Panc1 (cell line): ENCODE data around the gene XYLT1. TPM values are rescaled to one million over a fixed set of nuclear protein-coding genes. Genes with fewer than 3 reads are reported as not detected.

Experiments used
- ATAC-seq: fragments of 200-7000 bp; cut with Tn5 transposase; 2 replicates; pipeline ENCODE4 v1.9.1; 2020; ENCODE audit warnings: mild to moderate bottlenecking, moderate library complexity
- BruUV-seq: library from RNA; stranded (reverse); fragments of 400-500 nt; replicated peaks from 2 replicates; lab custom pipeline; 2021; lab: Mats Ljungman, UMichigan
- CTCF ChIA-PET: fragments of 300-600 bp; sonication (Branson Sonifier 250); formaldehyde crosslinking; loops from one replicate; lab custom pipeline; 2022; ENCODE audit warnings: antibody characterized with exemption; lab: Charles Lee
- POLR2A ChIA-PET: fragments of 300-600 bp; sonication (Branson Sonifier 250); formaldehyde crosslinking; loops from one replicate; lab custom pipeline; 2022; ENCODE audit warnings: antibody characterized with exemption; lab: Charles Lee
- DNase-seq: peaks from one replicate; pipeline ENCODE4 v3.0.0-alpha.2; 2010; ENCODE audit warnings: low read depth, low spot score
- H3K27ac ChIP-seq: 2 replicates; pipeline ENCODE4 v1.5.1; 2011; ENCODE audit warnings: mild to moderate bottlenecking, low read length, inconsistent platforms
- H3K27me3 ChIP-seq: fragments of 200-500 bp; sonication (Bioruptor generic); 2 replicates; pipeline ENCODE4 v1.6.0; 2014; ENCODE audit warnings: low read length, inconsistent platforms; ENCODE audit not compliant: control insufficient read depth, insufficient read depth
- H3K36me3 ChIP-seq: fragments of 200-500 bp; sonication (Bioruptor generic); 2 replicates; pipeline ENCODE4 v1.5.1; 2014; ENCODE audit warnings: inconsistent platforms, mild to moderate bottlenecking, low read length, moderate library complexity; ENCODE audit not compliant: control insufficient read depth, insufficient read depth
- H3K4me1 ChIP-seq: 2 replicates; pipeline ENCODE4 v1.5.1; 2011; ENCODE audit warnings: inconsistent platforms, mild to moderate bottlenecking, low read length, moderate library complexity; ENCODE audit not compliant: control insufficient read depth, insufficient read depth
- H3K4me3 ChIP-seq, 2 experiments: 2 replicates each; pipeline ENCODE4 v1.5.1; 2011 to 2012; ENCODE audit warnings: low read depth in 2 of 2, low read length in 2 of 2, mild to moderate bottlenecking in 2 of 2, inconsistent platforms in 1 of 2, moderate library complexity in 1 of 2
- H3K9me3 ChIP-seq: fragments of 200-500 bp; sonication (Bioruptor generic); 2 replicates; pipeline ENCODE4 v1.5.1; 2014; ENCODE audit warnings: low read depth, mild to moderate bottlenecking, inconsistent platforms, low read length, moderate library complexity; ENCODE audit not compliant: control insufficient read depth, insufficient read depth
- POLR2AphosphoS5 ChIP-seq: IDR thresholded peaks from 2 replicates; pipeline ENCODE4 v1.6.1; 2012; ENCODE audit warnings: mild to moderate bottlenecking, low read depth, low read length, moderate library complexity
- SIN3A ChIP-seq: IDR thresholded peaks from 2 replicates; pipeline ENCODE4 v1.6.1; 2012; ENCODE audit warnings: low read depth, mild to moderate bottlenecking, low read length, moderate library complexity, borderline replicate concordance; ENCODE audit not compliant: insufficient read depth
- TCF7L2 ChIP-seq: IDR thresholded peaks from 2 replicates; pipeline ENCODE4 v1.6.1; 2011; ENCODE audit warnings: mild to moderate bottlenecking, low read depth, low read length, inconsistent platforms
- in situ Hi-C: cut with HindIII; loops from 2 replicates; pipeline ENCODE4 v1.10.0; 2016; ENCODE audit warnings: low sequenced_read_pairs, low pct_unique_long_range_greater_than_20kb
- intact Hi-C: fragments of 100-400 bp; cut with micrococcal nuclease; formaldehyde crosslinking; loops from one replicate; pipeline ENCODE4 v1.10.0; 2022; ENCODE audit not compliant: unreplicated experiment
- total RNA-seq: library from RNA; stranded (reverse); gene quantifications from one replicate; pipeline ENCODE4 v1.2.1, GENCODE V29; 2021; ENCODE audit not compliant: unreplicated experiment
- TF ChIP-seq, protein P1 (sequence below): fragments of 450-650 bp; IDR thresholded peaks from 2 replicates; pipeline ENCODE4 v1.5.1; 2017; ENCODE audit warnings: mild to moderate bottlenecking
- TF ChIP-seq, protein P2 (sequence below), 2 experiments: IDR thresholded peaks; 2 replicates each; pipeline ENCODE4 v1.6.1; 2011 to 2012; ENCODE audit warnings: low read depth in 2 of 2, control low read depth in 1 of 2, low read length in 1 of 2, mild to moderate bottlenecking in 1 of 2, moderate library complexity in 1 of 2; ENCODE audit not compliant: insufficient read depth in 1 of 2

XYLT1 gene
- total RNA-seq, 1 experiment from 2014 or later: 0.62 TPM

GRCh38 chr16:17331991-17332390 lies 138.8 kb downstream of the XYLT1 start:
- Histone ChIP-seq H3K27ac (no peak overlapping the region), H3K4me3 (no peak overlapping the region), H3K4me1 (no peaks in the 10 kb centered on the region), H3K36me3 (no peaks in the 10 kb centered on the region), H3K27me3 (no peaks in the 10 kb centered on the region), H3K9me3 (no peaks in the 10 kb centered on the region)
- BruUV-seq: no TSS peak
- ATAC-seq (no peak), DNase-seq (no peak)
- CTCF ChIA-PET: no interaction called here
- in situ Hi-C loops: no loop called here
- POLR2A ChIA-PET: no interaction called here
- TF ChIP-seq SIN3A (no peak), TCF7L2 (no peak), POLR2AphosphoS5 (no peak)
- TF ChIP-seq, protein P1, sequence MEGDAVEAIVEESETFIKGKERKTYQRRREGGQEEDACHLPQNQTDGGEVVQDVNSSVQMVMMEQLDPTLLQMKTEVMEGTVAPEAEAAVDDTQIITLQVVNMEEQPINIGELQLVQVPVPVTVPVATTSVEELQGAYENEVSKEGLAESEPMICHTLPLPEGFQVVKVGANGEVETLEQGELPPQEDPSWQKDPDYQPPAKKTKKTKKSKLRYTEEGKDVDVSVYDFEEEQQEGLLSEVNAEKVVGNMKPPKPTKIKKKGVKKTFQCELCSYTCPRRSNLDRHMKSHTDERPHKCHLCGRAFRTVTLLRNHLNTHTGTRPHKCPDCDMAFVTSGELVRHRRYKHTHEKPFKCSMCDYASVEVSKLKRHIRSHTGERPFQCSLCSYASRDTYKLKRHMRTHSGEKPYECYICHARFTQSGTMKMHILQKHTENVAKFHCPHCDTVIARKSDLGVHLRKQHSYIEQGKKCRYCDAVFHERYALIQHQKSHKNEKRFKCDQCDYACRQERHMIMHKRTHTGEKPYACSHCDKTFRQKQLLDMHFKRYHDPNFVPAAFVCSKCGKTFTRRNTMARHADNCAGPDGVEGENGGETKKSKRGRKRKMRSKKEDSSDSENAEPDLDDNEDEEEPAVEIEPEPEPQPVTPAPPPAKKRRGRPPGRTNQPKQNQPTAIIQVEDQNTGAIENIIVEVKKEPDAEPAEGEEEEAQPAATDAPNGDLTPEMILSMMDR: no peak
- TF ChIP-seq, protein P2, sequence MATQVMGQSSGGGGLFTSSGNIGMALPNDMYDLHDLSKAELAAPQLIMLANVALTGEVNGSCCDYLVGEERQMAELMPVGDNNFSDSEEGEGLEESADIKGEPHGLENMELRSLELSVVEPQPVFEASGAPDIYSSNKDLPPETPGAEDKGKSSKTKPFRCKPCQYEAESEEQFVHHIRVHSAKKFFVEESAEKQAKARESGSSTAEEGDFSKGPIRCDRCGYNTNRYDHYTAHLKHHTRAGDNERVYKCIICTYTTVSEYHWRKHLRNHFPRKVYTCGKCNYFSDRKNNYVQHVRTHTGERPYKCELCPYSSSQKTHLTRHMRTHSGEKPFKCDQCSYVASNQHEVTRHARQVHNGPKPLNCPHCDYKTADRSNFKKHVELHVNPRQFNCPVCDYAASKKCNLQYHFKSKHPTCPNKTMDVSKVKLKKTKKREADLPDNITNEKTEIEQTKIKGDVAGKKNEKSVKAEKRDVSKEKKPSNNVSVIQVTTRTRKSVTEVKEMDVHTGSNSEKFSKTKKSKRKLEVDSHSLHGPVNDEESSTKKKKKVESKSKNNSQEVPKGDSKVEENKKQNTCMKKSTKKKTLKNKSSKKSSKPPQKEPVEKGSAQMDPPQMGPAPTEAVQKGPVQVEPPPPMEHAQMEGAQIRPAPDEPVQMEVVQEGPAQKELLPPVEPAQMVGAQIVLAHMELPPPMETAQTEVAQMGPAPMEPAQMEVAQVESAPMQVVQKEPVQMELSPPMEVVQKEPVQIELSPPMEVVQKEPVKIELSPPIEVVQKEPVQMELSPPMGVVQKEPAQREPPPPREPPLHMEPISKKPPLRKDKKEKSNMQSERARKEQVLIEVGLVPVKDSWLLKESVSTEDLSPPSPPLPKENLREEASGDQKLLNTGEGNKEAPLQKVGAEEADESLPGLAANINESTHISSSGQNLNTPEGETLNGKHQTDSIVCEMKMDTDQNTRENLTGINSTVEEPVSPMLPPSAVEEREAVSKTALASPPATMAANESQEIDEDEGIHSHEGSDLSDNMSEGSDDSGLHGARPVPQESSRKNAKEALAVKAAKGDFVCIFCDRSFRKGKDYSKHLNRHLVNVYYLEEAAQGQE (IDR thresholded peaks at IDR 0.05; ENCODE audit: insufficient read depth in 1 of 2, low read depth in 2 of 2, low read length in 1 of 2): no peak
- intact Hi-C loops: loop anchor here (10.0 kb wide), 1 partner anchor 57 kb away; no protein-coding TSS in a partner anchor

DNA sequence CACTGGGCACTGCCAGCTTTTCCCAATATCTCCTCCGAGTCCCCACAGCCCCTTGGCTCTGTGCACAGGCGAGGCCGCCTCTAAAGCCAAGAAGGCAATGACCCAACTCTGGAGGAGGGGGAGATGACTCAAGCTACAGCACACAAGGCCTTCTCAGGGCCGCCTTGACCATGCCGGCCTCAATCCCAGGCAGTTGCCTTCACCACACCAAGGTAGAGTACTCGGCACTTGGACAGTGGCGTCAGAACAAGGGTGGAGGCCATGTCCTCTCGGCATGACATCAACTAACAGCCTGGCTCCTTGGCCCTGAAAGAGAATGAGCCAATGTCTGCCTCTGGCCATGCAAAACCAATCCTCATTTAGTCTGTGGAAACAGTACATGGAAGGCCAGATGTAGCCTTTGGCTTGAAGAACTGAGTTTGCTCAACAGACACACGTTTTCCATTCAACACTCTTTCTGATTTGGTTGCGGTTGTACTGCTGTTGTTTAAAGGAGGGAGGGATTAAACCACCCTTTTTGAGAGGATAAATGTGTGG lies 139.6 kb downstream of the XYLT1 start:
- no TSS peak for BruUV-seq
- no peak for DNase-seq
- no peaks in the 10 kb centered on the region for H3K9me3 ChIP-seq
- TF ChIP-seq, protein P1: no peak
- TF ChIP-seq, protein P2 (IDR thresholded peaks at IDR 0.05; ENCODE audit: insufficient read depth in 1 of 2, low read depth in 2 of 2, low read length in 1 of 2): no peak
- TF ChIP-seq TCF7L2 (no peak), POLR2AphosphoS5 (no peak), SIN3A (no peak)
- intact Hi-C loops: loop anchor here (10.0 kb wide), 1 partner anchor 56 kb away; no protein-coding TSS in a partner anchor
- no peak overlapping the region for H3K4me3 ChIP-seq
- no peaks in the 10 kb centered on the region for H3K27me3 ChIP-seq
- POLR2A ChIA-PET: no interaction called here
- H3K36me3 ChIP-seq: no peaks in the 10 kb centered on the region
- no peak overlapping the region for H3K27ac ChIP-seq
- in situ Hi-C loops: no loop called here
- H3K4me1 ChIP-seq: no peaks in the 10 kb centered on the region
- ATAC-seq: no peak
- CTCF ChIA-PET: no interaction called here
